IMR-90 (cell line): Measurements from ENCODE around the gene PCYT2. TPM values are rescaled to one million over a fixed set of nuclear protein-coding genes. Genes with fewer than 3 reads are reported as not detected.

ENCODE experiments used
- ATAC-seq: fragments of 200-7000 bp; cut with Tn5 transposase; 2 replicates; pipeline ENCODE4 v1.9.1; 2020; ENCODE audit warnings: low read depth, mild to moderate bottlenecking, moderate library complexity
- BruUV-seq: library from RNA; stranded (reverse); fragments of 400-500 nt; replicated peaks from 2 replicates; lab custom pipeline; 2021; lab: Mats Ljungman, UMichigan
- CTCF ChIA-PET: fragments of 300-600 bp; formaldehyde crosslinking; extraction: SDS; loops from one replicate; lab custom pipeline; 2021; ENCODE audit warnings: antibody characterized with exemption; lab: Yijun Ruan, JAX
- POLR2A ChIA-PET: fragments of 300-600 bp; sonication (Branson Sonifier 250); formaldehyde crosslinking; loops from one replicate; lab custom pipeline; 2022; ENCODE audit warnings: antibody characterized with exemption; ENCODE audit not compliant: unreplicated experiment; lab: Charles Lee
- DNase-seq: peaks from one replicate; pipeline ENCODE4 v3.0.0; 2013
- H2AFZ ChIP-seq: replicated peaks from 2 replicates; pipeline ENCODE3; 2013; ENCODE audit warnings: low read length, mild to moderate bottlenecking; ENCODE audit not compliant: poor library complexity
- H2AK5ac ChIP-seq: 2 replicates; pipeline ENCODE4 v1.6.1; 2013; ENCODE audit warnings: low read depth, low read length, inconsistent platforms
- H2AK9ac ChIP-seq: replicated peaks from 2 replicates; pipeline ENCODE3; 2013; ENCODE audit warnings: mild to moderate bottlenecking, low read depth, low read length, moderate library complexity; ENCODE audit not compliant: poor library complexity
- H2BK120ac ChIP-seq: 2 replicates; pipeline ENCODE4 v1.6.1; 2013; ENCODE audit warnings: low read depth, low read length, inconsistent platforms
- H2BK15ac ChIP-seq: 3 replicates; pipeline ENCODE4 v1.6.1; 2013; ENCODE audit warnings: low read depth, low read length, inconsistent platforms
- H2BK20ac ChIP-seq: 2 replicates; pipeline ENCODE4 v1.6.1; 2013; ENCODE audit warnings: low read depth, mild to moderate bottlenecking, inconsistent platforms, low read length, moderate library complexity
- H2BK5ac ChIP-seq: 2 replicates; pipeline ENCODE4 v1.6.1; 2013; ENCODE audit warnings: mild to moderate bottlenecking, low read depth, low read length, inconsistent platforms; ENCODE audit not compliant: poor library complexity, severe bottlenecking
- H3K14ac ChIP-seq: replicated peaks from 2 replicates; pipeline ENCODE4 v1.6.1; 2013; ENCODE audit warnings: low read depth, low read length, inconsistent platforms
- H3K18ac ChIP-seq: 2 replicates; pipeline ENCODE4 v1.6.1; 2013; ENCODE audit warnings: low read depth, low read length, control low read depth
- H3K23ac ChIP-seq: 2 replicates; pipeline ENCODE4 v1.6.1; 2013; ENCODE audit warnings: low read depth, low read length, inconsistent platforms
- H3K27ac ChIP-seq: 2 replicates; pipeline ENCODE4 v1.5.1; 2013; ENCODE audit warnings: mild to moderate bottlenecking, control low read depth, low read length; ENCODE audit not compliant: insufficient read depth
- H3K27me3 ChIP-seq: 2 replicates; pipeline ENCODE4 v1.6.1; 2013; ENCODE audit warnings: low read length; ENCODE audit not compliant: control insufficient read depth, insufficient read depth
- H3K36me3 ChIP-seq: 2 replicates; pipeline ENCODE4 v1.6.1; 2013; ENCODE audit warnings: low read length, mixed read lengths; ENCODE audit not compliant: control insufficient read depth, insufficient read depth
- H3K4ac ChIP-seq: 2 replicates; pipeline ENCODE4 v1.6.1; 2013; ENCODE audit warnings: low read depth, low read length, inconsistent platforms
- H3K4me1 ChIP-seq: 2 replicates; pipeline ENCODE4 v1.6.1; 2013; ENCODE audit warnings: low read length, mixed read lengths; ENCODE audit not compliant: control insufficient read depth, insufficient read depth
- H3K4me2 ChIP-seq: 2 replicates; pipeline ENCODE4 v1.6.1; 2013; ENCODE audit warnings: low read depth, mild to moderate bottlenecking, control low read depth, low read length, moderate library complexity
- H3K4me3 ChIP-seq: 2 replicates; pipeline ENCODE4 v1.5.1; 2013; ENCODE audit warnings: low read depth, mild to moderate bottlenecking, control low read depth, low read length, moderate library complexity; ENCODE audit not compliant: insufficient read depth
- H3K56ac ChIP-seq: 2 replicates; pipeline ENCODE4 v1.6.1; 2013; ENCODE audit warnings: low read length, inconsistent platforms; ENCODE audit not compliant: insufficient read depth; ENCODE audit errors: extremely low read depth
- H3K79me1 ChIP-seq, 2 experiments: 2 replicates each; pipeline ENCODE4 v1.6.1; 2013; ENCODE audit warnings: low read length in 2 of 2, inconsistent platforms in 1 of 2, low read depth in 1 of 2
- H3K9ac ChIP-seq: 2 replicates; pipeline ENCODE4 v1.6.1; 2013; ENCODE audit warnings: low read depth, low read length, control low read depth
- H3K9me1 ChIP-seq: 2 replicates; pipeline ENCODE4 v1.6.1; 2013; ENCODE audit warnings: low read length, inconsistent platforms; ENCODE audit not compliant: insufficient read depth
- H3K9me3 ChIP-seq: 2 replicates; pipeline ENCODE4 v1.6.1; 2013; ENCODE audit warnings: low read length; ENCODE audit not compliant: control insufficient read depth, insufficient read depth
- H4K20me1 ChIP-seq: 2 replicates; pipeline ENCODE4 v1.6.1; 2013; ENCODE audit warnings: low read length, inconsistent platforms; ENCODE audit not compliant: insufficient read depth
- H4K5ac ChIP-seq: 2 replicates; pipeline ENCODE4 v1.6.1; 2013; ENCODE audit warnings: mild to moderate bottlenecking, low read depth, low read length, control low read depth
- H4K8ac ChIP-seq, 2 experiments: 2 replicates each; pipeline ENCODE4 v1.6.1; 2013; ENCODE audit warnings: low read depth in 2 of 2, low read length in 2 of 2, control low read depth in 1 of 2, inconsistent platforms in 1 of 2
- H4K91ac ChIP-seq: 2 replicates; pipeline ENCODE4 v1.6.1; 2013; ENCODE audit warnings: low read depth, low read length, inconsistent platforms; ENCODE audit not compliant: insufficient read depth
- BHLHE40 ChIP-seq: fragments of 150-350 bp; IDR thresholded peaks from 2 replicates; pipeline ENCODE4 v1.6.1; 2016; ENCODE audit warnings: mild to moderate bottlenecking, low read depth, low read length
- CEBPB ChIP-seq: IDR thresholded peaks from 2 replicates; pipeline ENCODE4 v1.6.1; 2012; ENCODE audit warnings: low read depth, low read length, improper control_type of control experiment
- CHD1 ChIP-seq: IDR thresholded peaks from 2 replicates; pipeline ENCODE4 v1.6.1; 2012; ENCODE audit warnings: low read depth, low read length, improper control_type of control experiment
- FOS ChIP-seq: fragments of 150-350 bp; IDR thresholded peaks from 2 replicates; pipeline ENCODE4 v1.6.1; 2016; ENCODE audit warnings: low read depth, low read length
- MAFK ChIP-seq: IDR thresholded peaks from 2 replicates; pipeline ENCODE4 v1.6.1; 2012; ENCODE audit warnings: low read depth, low read length, improper control_type of control experiment
- MXI1 ChIP-seq: IDR thresholded peaks from 2 replicates; pipeline ENCODE4 v1.6.1; 2012; ENCODE audit warnings: low read depth, mild to moderate bottlenecking, low read length, moderate library complexity, borderline replicate concordance
- NFE2L2 ChIP-seq: fragments of 150-350 bp; IDR thresholded peaks from 2 replicates; pipeline ENCODE4 v1.6.1; 2016; ENCODE audit warnings: low read depth, mild to moderate bottlenecking, low read length
- POLR2A ChIP-seq: IDR thresholded peaks from 2 replicates; pipeline ENCODE4 v1.6.1; 2012; ENCODE audit warnings: mild to moderate bottlenecking, low read depth, low read length
- RAD21 ChIP-seq: IDR thresholded peaks from 2 replicates; pipeline ENCODE4 v1.6.1; 2012; ENCODE audit warnings: low read length, improper control_type of control experiment
- RCOR1 ChIP-seq: IDR thresholded peaks from 2 replicates; pipeline ENCODE4 v1.6.1; 2012; ENCODE audit warnings: mild to moderate bottlenecking, low read length, improper control_type of control experiment; ENCODE audit not compliant: insufficient replicate concordance
- RFX5 ChIP-seq: IDR thresholded peaks from 2 replicates; pipeline ENCODE4 v1.8.0; 2012; ENCODE audit warnings: low read depth, mild to moderate bottlenecking, low read length, moderate library complexity
- SMC3 ChIP-seq: fragments of 150-350 bp; IDR thresholded peaks from 2 replicates; pipeline ENCODE4 v1.6.1; 2016; ENCODE audit warnings: low read depth, mild to moderate bottlenecking, antibody characterized with exemption, low read length, moderate library complexity
- USF2 ChIP-seq: fragments of 150-350 bp; IDR thresholded peaks from 2 replicates; pipeline ENCODE4 v1.6.1; 2017; ENCODE audit warnings: mild to moderate bottlenecking, antibody characterized with exemption, low read length, low read depth
- WGBS, 2 experiments: methylation state at CpG; one replicate each; pipeline versions ENCODE4 v1.1.5 to v1.1.7; 2013; ENCODE audit warnings: missing lambda C conversion rate in 2 of 2; ENCODE audit not compliant: insufficient read length in 1 of 2; ENCODE audit errors: extremely low coverage in 2 of 2; 5-methylcytosine and 5-hydroxymethylcytosine counted together
- dilution Hi-C: fragments of 300-500 bp; cut with HindIII; formaldehyde crosslinking; loops from one replicate; pipeline ENCODE4 v1.14.3; 2018; ENCODE audit warnings: low sequenced_read_pairs; ENCODE audit not compliant: unreplicated experiment
- in situ Hi-C: fragments of 300-500 bp; cut with MboI; formaldehyde crosslinking; loops from 3 replicates; pipeline ENCODE4 v1.14.3; 2019; ENCODE audit warnings: low sequenced_read_pairs, inconsistent platforms, mixed read lengths
- intact Hi-C: fragments of 100-400 bp; cut with micrococcal nuclease; formaldehyde crosslinking; loops from 2 replicates; pipeline ENCODE4 v1.10.0; 2022
- polyA plus RNA-seq, 3 experiments: library from polyadenylated mRNA; depleted of rRNA; stranded (reverse); fragments of >200 nt; gene quantifications; 2 replicates each; pipeline ENCODE4 v1.2.3, GENCODE V29; 2012; ENCODE audit warnings: low replicate concordance in 1 of 3
- total RNA-seq: library from RNA; depleted of rRNA; stranded (reverse); fragments of >200 nt; gene quantifications from 2 replicates; pipeline ENCODE4 v1.2.3, GENCODE V29; 2012
- TF ChIP-seq, protein P1 (sequence below): fragments of 150-350 bp; IDR thresholded peaks from 2 replicates; pipeline ENCODE4 v1.6.1; 2016; ENCODE audit warnings: low read depth, mild to moderate bottlenecking, low read length, moderate library complexity, borderline replicate concordance
- TF ChIP-seq, protein P2 (sequence below): conservative IDR thresholded peaks from 2 replicates; pipeline ENCODE4 v1.5.1; 2012; ENCODE audit warnings: mild to moderate bottlenecking, low read depth, low read length, improper control_type of control experiment

PCYT2 gene
- total and polyA plus RNA-seq, 2 of the 4 experiments (the other 2 are of a cell fraction): 37.3 to 38.5 TPM

- Histone ChIP-seq H2BK5ac (no peak overlapping the region), H3K9me1 (0 out of 2 replicates have a peak, but pooled peaks cover 4% of the 10 kb centered on the region), H3K36me3 (peaks cover 34% of the 10 kb centered on the region), H3K27ac (no peak overlapping the region), H3K4me3 (no peak overlapping the region), H4K91ac (no peak overlapping the region), H3K79me1 (peaks cover 0 to 22% of the 10 kb centered on the region in 2 experiments; a peak in 3 of 4 replicates), H3K56ac (no peak overlapping the region), H3K4me2 (no peak overlapping the region), H4K5ac (no peak overlapping the region), H2AFZ (no peak overlapping the region), H4K20me1 (peaks cover 14% of the 10 kb centered on the region), H3K14ac (no peak overlapping the region), H3K23ac (no peak overlapping the region), H3K27me3 (no peaks in the 10 kb centered on the region), H3K4ac (no peak overlapping the region), H3K9ac (no peak overlapping the region), H2AK9ac (peak overlapping the region; percentile 35), H3K18ac (no peak overlapping the region), H2BK120ac (no peak overlapping the region), H2AK5ac (no peak overlapping the region), H4K8ac (no peak overlapping the region), H2BK15ac (no peak overlapping the region), H2BK20ac (no peak overlapping the region), H3K9me3 (no peaks in the 10 kb centered on the region), H3K4me1 (peaks cover 5% of the 10 kb centered on the region)
- CTCF ChIA-PET: no interaction called here
- in situ Hi-C loops (no loop called here), intact Hi-C loops (no loop called here), dilution Hi-C loops (no loop called here)
- no TSS peak for BruUV-seq
- WGBS, 2 experiments: 98% methylated on average over 7 of the region's 12 CpGs; no CpG with 5 or more reads in 1 of the 2 experiments
- no peak for ATAC-seq
- TF ChIP-seq, protein P1, sequence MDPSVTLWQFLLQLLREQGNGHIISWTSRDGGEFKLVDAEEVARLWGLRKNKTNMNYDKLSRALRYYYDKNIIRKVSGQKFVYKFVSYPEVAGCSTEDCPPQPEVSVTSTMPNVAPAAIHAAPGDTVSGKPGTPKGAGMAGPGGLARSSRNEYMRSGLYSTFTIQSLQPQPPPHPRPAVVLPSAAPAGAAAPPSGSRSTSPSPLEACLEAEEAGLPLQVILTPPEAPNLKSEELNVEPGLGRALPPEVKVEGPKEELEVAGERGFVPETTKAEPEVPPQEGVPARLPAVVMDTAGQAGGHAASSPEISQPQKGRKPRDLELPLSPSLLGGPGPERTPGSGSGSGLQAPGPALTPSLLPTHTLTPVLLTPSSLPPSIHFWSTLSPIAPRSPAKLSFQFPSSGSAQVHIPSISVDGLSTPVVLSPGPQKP: no peak
- no peak for TF ChIP-seq CEBPB
- TF ChIP-seq USF2: no peak
- no peak for TF ChIP-seq FOS
- no peak for TF ChIP-seq RCOR1
- TF ChIP-seq RAD21: no peak
- TF ChIP-seq POLR2A: no peak
- TF ChIP-seq RFX5: no peak
- TF ChIP-seq, protein P2, sequence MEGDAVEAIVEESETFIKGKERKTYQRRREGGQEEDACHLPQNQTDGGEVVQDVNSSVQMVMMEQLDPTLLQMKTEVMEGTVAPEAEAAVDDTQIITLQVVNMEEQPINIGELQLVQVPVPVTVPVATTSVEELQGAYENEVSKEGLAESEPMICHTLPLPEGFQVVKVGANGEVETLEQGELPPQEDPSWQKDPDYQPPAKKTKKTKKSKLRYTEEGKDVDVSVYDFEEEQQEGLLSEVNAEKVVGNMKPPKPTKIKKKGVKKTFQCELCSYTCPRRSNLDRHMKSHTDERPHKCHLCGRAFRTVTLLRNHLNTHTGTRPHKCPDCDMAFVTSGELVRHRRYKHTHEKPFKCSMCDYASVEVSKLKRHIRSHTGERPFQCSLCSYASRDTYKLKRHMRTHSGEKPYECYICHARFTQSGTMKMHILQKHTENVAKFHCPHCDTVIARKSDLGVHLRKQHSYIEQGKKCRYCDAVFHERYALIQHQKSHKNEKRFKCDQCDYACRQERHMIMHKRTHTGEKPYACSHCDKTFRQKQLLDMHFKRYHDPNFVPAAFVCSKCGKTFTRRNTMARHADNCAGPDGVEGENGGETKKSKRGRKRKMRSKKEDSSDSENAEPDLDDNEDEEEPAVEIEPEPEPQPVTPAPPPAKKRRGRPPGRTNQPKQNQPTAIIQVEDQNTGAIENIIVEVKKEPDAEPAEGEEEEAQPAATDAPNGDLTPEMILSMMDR: no peak
- no peak for TF ChIP-seq BHLHE40
- no peak for TF ChIP-seq MXI1
- no peak for TF ChIP-seq SMC3
- no peak for TF ChIP-seq NFE2L2
- TF ChIP-seq CHD1: no peak
- TF ChIP-seq MAFK: no peak
- no peak for DNase-seq
- POLR2A ChIA-PET: no interaction called here
Measured at GRCh38 chr17:81909231-81909630, 2.0 kb downstream of the PCYT2 start.
